IMR-90 (cell line): ENCODE data around the gene KRTAP12-3. TPM values are rescaled to one million over a fixed set of nuclear protein-coding genes. Genes with fewer than 3 reads are reported as not detected.

Source experiments
- ATAC-seq: fragments of 200-7000 bp; cut with Tn5 transposase; 2 replicates; pipeline ENCODE4 v1.9.1; 2020; ENCODE audit warnings: low read depth, mild to moderate bottlenecking, moderate library complexity
- BruUV-seq: library from RNA; stranded (reverse); fragments of 400-500 nt; replicated peaks from 2 replicates; lab custom pipeline; 2021; lab: Mats Ljungman, UMichigan
- CTCF ChIA-PET: fragments of 300-600 bp; formaldehyde crosslinking; extraction: SDS; loops from one replicate; lab custom pipeline; 2021; ENCODE audit warnings: antibody characterized with exemption; lab: Yijun Ruan, JAX
- POLR2A ChIA-PET: fragments of 300-600 bp; sonication (Branson Sonifier 250); formaldehyde crosslinking; loops from one replicate; lab custom pipeline; 2022; ENCODE audit warnings: antibody characterized with exemption; ENCODE audit not compliant: unreplicated experiment; lab: Charles Lee
- DNase-seq: peaks from one replicate; pipeline ENCODE4 v3.0.0; 2013
- H2AFZ ChIP-seq: replicated peaks from 2 replicates; pipeline ENCODE3; 2013; ENCODE audit warnings: low read length, mild to moderate bottlenecking; ENCODE audit not compliant: poor library complexity
- H2AK5ac ChIP-seq: 2 replicates; pipeline ENCODE4 v1.6.1; 2013; ENCODE audit warnings: low read depth, low read length, inconsistent platforms
- H2AK9ac ChIP-seq: replicated peaks from 2 replicates; pipeline ENCODE3; 2013; ENCODE audit warnings: mild to moderate bottlenecking, low read depth, low read length, moderate library complexity; ENCODE audit not compliant: poor library complexity
- H2BK120ac ChIP-seq: 2 replicates; pipeline ENCODE4 v1.6.1; 2013; ENCODE audit warnings: low read depth, low read length, inconsistent platforms
- H2BK15ac ChIP-seq: 3 replicates; pipeline ENCODE4 v1.6.1; 2013; ENCODE audit warnings: low read depth, low read length, inconsistent platforms
- H2BK20ac ChIP-seq: 2 replicates; pipeline ENCODE4 v1.6.1; 2013; ENCODE audit warnings: low read depth, mild to moderate bottlenecking, inconsistent platforms, low read length, moderate library complexity
- H2BK5ac ChIP-seq: 2 replicates; pipeline ENCODE4 v1.6.1; 2013; ENCODE audit warnings: mild to moderate bottlenecking, low read depth, low read length, inconsistent platforms; ENCODE audit not compliant: poor library complexity, severe bottlenecking
- H3K14ac ChIP-seq: replicated peaks from 2 replicates; pipeline ENCODE4 v1.6.1; 2013; ENCODE audit warnings: low read depth, low read length, inconsistent platforms
- H3K18ac ChIP-seq: 2 replicates; pipeline ENCODE4 v1.6.1; 2013; ENCODE audit warnings: low read depth, low read length, control low read depth
- H3K23ac ChIP-seq: 2 replicates; pipeline ENCODE4 v1.6.1; 2013; ENCODE audit warnings: low read depth, low read length, inconsistent platforms
- H3K27ac ChIP-seq: 2 replicates; pipeline ENCODE4 v1.5.1; 2013; ENCODE audit warnings: mild to moderate bottlenecking, control low read depth, low read length; ENCODE audit not compliant: insufficient read depth
- H3K27me3 ChIP-seq: 2 replicates; pipeline ENCODE4 v1.6.1; 2013; ENCODE audit warnings: low read length; ENCODE audit not compliant: control insufficient read depth, insufficient read depth
- H3K36me3 ChIP-seq: 2 replicates; pipeline ENCODE4 v1.6.1; 2013; ENCODE audit warnings: low read length, mixed read lengths; ENCODE audit not compliant: control insufficient read depth, insufficient read depth
- H3K4ac ChIP-seq: 2 replicates; pipeline ENCODE4 v1.6.1; 2013; ENCODE audit warnings: low read depth, low read length, inconsistent platforms
- H3K4me1 ChIP-seq: 2 replicates; pipeline ENCODE4 v1.6.1; 2013; ENCODE audit warnings: low read length, mixed read lengths; ENCODE audit not compliant: control insufficient read depth, insufficient read depth
- H3K4me2 ChIP-seq: 2 replicates; pipeline ENCODE4 v1.6.1; 2013; ENCODE audit warnings: low read depth, mild to moderate bottlenecking, control low read depth, low read length, moderate library complexity
- H3K4me3 ChIP-seq: 2 replicates; pipeline ENCODE4 v1.5.1; 2013; ENCODE audit warnings: low read depth, mild to moderate bottlenecking, control low read depth, low read length, moderate library complexity; ENCODE audit not compliant: insufficient read depth
- H3K56ac ChIP-seq: 2 replicates; pipeline ENCODE4 v1.6.1; 2013; ENCODE audit warnings: low read length, inconsistent platforms; ENCODE audit not compliant: insufficient read depth; ENCODE audit errors: extremely low read depth
- H3K79me1 ChIP-seq, 2 experiments: 2 replicates each; pipeline ENCODE4 v1.6.1; 2013; ENCODE audit warnings: low read length in 2 of 2, inconsistent platforms in 1 of 2, low read depth in 1 of 2
- H3K9ac ChIP-seq: 2 replicates; pipeline ENCODE4 v1.6.1; 2013; ENCODE audit warnings: low read depth, low read length, control low read depth
- H3K9me1 ChIP-seq: 2 replicates; pipeline ENCODE4 v1.6.1; 2013; ENCODE audit warnings: low read length, inconsistent platforms; ENCODE audit not compliant: insufficient read depth
- H3K9me3 ChIP-seq: 2 replicates; pipeline ENCODE4 v1.6.1; 2013; ENCODE audit warnings: low read length; ENCODE audit not compliant: control insufficient read depth, insufficient read depth
- H4K20me1 ChIP-seq: 2 replicates; pipeline ENCODE4 v1.6.1; 2013; ENCODE audit warnings: low read length, inconsistent platforms; ENCODE audit not compliant: insufficient read depth
- H4K5ac ChIP-seq: 2 replicates; pipeline ENCODE4 v1.6.1; 2013; ENCODE audit warnings: mild to moderate bottlenecking, low read depth, low read length, control low read depth
- H4K8ac ChIP-seq, 2 experiments: 2 replicates each; pipeline ENCODE4 v1.6.1; 2013; ENCODE audit warnings: low read depth in 2 of 2, low read length in 2 of 2, control low read depth in 1 of 2, inconsistent platforms in 1 of 2
- H4K91ac ChIP-seq: 2 replicates; pipeline ENCODE4 v1.6.1; 2013; ENCODE audit warnings: low read depth, low read length, inconsistent platforms; ENCODE audit not compliant: insufficient read depth
- CEBPB ChIP-seq: IDR thresholded peaks from 2 replicates; pipeline ENCODE4 v1.6.1; 2012; ENCODE audit warnings: low read depth, low read length, improper control_type of control experiment
- CHD1 ChIP-seq: IDR thresholded peaks from 2 replicates; pipeline ENCODE4 v1.6.1; 2012; ENCODE audit warnings: low read depth, low read length, improper control_type of control experiment
- ELK1 ChIP-seq: fragments of 150-350 bp; IDR thresholded peaks from 2 replicates; pipeline ENCODE4 v1.6.1; 2016; ENCODE audit warnings: low read depth, mild to moderate bottlenecking, low read length, moderate library complexity, borderline replicate concordance
- FOS ChIP-seq: fragments of 150-350 bp; IDR thresholded peaks from 2 replicates; pipeline ENCODE4 v1.6.1; 2016; ENCODE audit warnings: low read depth, low read length
- MAFK ChIP-seq: IDR thresholded peaks from 2 replicates; pipeline ENCODE4 v1.6.1; 2012; ENCODE audit warnings: low read depth, low read length, improper control_type of control experiment
- MAZ ChIP-seq: IDR thresholded peaks from 2 replicates; pipeline ENCODE4 v1.6.1; 2012; ENCODE audit warnings: low read depth, mild to moderate bottlenecking, low read length, improper control_type of control experiment, moderate library complexity, borderline replicate concordance
- MXI1 ChIP-seq: IDR thresholded peaks from 2 replicates; pipeline ENCODE4 v1.6.1; 2012; ENCODE audit warnings: low read depth, mild to moderate bottlenecking, low read length, moderate library complexity, borderline replicate concordance
- POLR2A ChIP-seq: IDR thresholded peaks from 2 replicates; pipeline ENCODE4 v1.6.1; 2012; ENCODE audit warnings: mild to moderate bottlenecking, low read depth, low read length
- RAD21 ChIP-seq: IDR thresholded peaks from 2 replicates; pipeline ENCODE4 v1.6.1; 2012; ENCODE audit warnings: low read length, improper control_type of control experiment
- RCOR1 ChIP-seq: IDR thresholded peaks from 2 replicates; pipeline ENCODE4 v1.6.1; 2012; ENCODE audit warnings: mild to moderate bottlenecking, low read length, improper control_type of control experiment; ENCODE audit not compliant: insufficient replicate concordance
- SMC3 ChIP-seq: fragments of 150-350 bp; IDR thresholded peaks from 2 replicates; pipeline ENCODE4 v1.6.1; 2016; ENCODE audit warnings: low read depth, mild to moderate bottlenecking, antibody characterized with exemption, low read length, moderate library complexity
- WGBS, 2 experiments: methylation state at CpG; one replicate each; pipeline versions ENCODE4 v1.1.5 to v1.1.7; 2013; ENCODE audit warnings: missing lambda C conversion rate in 2 of 2; ENCODE audit not compliant: insufficient read length in 1 of 2; ENCODE audit errors: extremely low coverage in 2 of 2; 5-methylcytosine and 5-hydroxymethylcytosine counted together
- dilution Hi-C: fragments of 300-500 bp; cut with HindIII; formaldehyde crosslinking; loops from one replicate; pipeline ENCODE4 v1.14.3; 2018; ENCODE audit warnings: low sequenced_read_pairs; ENCODE audit not compliant: unreplicated experiment
- in situ Hi-C: fragments of 300-500 bp; cut with MboI; formaldehyde crosslinking; loops from 3 replicates; pipeline ENCODE4 v1.14.3; 2019; ENCODE audit warnings: low sequenced_read_pairs, inconsistent platforms, mixed read lengths
- intact Hi-C: fragments of 100-400 bp; cut with micrococcal nuclease; formaldehyde crosslinking; loops from 2 replicates; pipeline ENCODE4 v1.10.0; 2022
- polyA plus RNA-seq, 3 experiments: library from polyadenylated mRNA; depleted of rRNA; stranded (reverse); fragments of >200 nt; gene quantifications; 2 replicates each; pipeline ENCODE4 v1.2.3, GENCODE V29; 2012; ENCODE audit warnings: low replicate concordance in 1 of 3
- total RNA-seq: library from RNA; depleted of rRNA; stranded (reverse); fragments of >200 nt; gene quantifications from 2 replicates; pipeline ENCODE4 v1.2.3, GENCODE V29; 2012
- TF ChIP-seq, protein P1 (sequence below): fragments of 150-350 bp; IDR thresholded peaks from 2 replicates; pipeline ENCODE4 v1.6.1; 2017; ENCODE audit warnings: mild to moderate bottlenecking, antibody characterized with exemption, low read length, low read depth

KRTAP12-3 gene
- total and polyA plus RNA-seq, 2 of the 4 experiments (the other 2 are of a cell fraction) = not detected

GRCh38 chr21:44653656-44654575 is 3.8 kb upstream of the KRTAP12-3 start:
- ChIA-PET POLR2A (no interaction called here), CTCF (no interaction called here)
- Histone ChIP-seq H4K8ac (no peak overlapping the region), H4K20me1 (no peaks in the 10 kb centered on the region), H3K18ac (no peak overlapping the region), H3K9me3 (peaks cover 5% of the 10 kb centered on the region), H3K27me3 (peaks cover under 1% of the 10 kb centered on the region; the same call in 1 of the 2 replicates), H3K79me1 (no peaks in the 10 kb centered on the region), H2BK120ac (no peak overlapping the region), H2AK5ac (no peak overlapping the region), H3K4me3 (no peak overlapping the region), H2BK5ac (no peak overlapping the region), H3K4ac (no peak overlapping the region), H3K14ac (no peak overlapping the region), H3K4me1 (no peaks in the 10 kb centered on the region), H3K9me1 (no peaks in the 10 kb centered on the region), H4K91ac (no peak overlapping the region), H3K27ac (no peak overlapping the region), H4K5ac (no peak overlapping the region), H3K56ac (no peak overlapping the region), H2AK9ac (no peak overlapping the region), H3K9ac (no peak overlapping the region), H2BK20ac (no peak overlapping the region), H3K4me2 (no peak overlapping the region), H2AFZ (no peak overlapping the region), H3K23ac (no peak overlapping the region), H2BK15ac (no peak overlapping the region), H3K36me3 (no peaks in the 10 kb centered on the region)
- ATAC-seq (no peak), DNase-seq (no peak)
- TF ChIP-seq, protein P1, sequence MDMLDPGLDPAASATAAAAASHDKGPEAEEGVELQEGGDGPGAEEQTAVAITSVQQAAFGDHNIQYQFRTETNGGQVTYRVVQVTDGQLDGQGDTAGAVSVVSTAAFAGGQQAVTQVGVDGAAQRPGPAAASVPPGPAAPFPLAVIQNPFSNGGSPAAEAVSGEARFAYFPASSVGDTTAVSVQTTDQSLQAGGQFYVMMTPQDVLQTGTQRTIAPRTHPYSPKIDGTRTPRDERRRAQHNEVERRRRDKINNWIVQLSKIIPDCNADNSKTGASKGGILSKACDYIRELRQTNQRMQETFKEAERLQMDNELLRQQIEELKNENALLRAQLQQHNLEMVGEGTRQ = no peak
- TF ChIP-seq CHD1 (no peak), FOS (no peak), RAD21 (no peak), MXI1 (no peak), MAZ (no peak), RCOR1 (no peak), POLR2A (no peak), SMC3 (no peak), CEBPB (no peak), ELK1 (no peak), MAFK (no peak)
- in situ Hi-C loops (no loop called here), intact Hi-C loops (loop anchor here (10.0 kb wide), 1 partner anchor 61 kb away; the partner anchor contains the start of gene TSPEAR), dilution Hi-C loops (no loop called here)
- BruUV-seq = no TSS peak
- 55% methylated on average over 14 of the region's 17 CpGs; no CpG with 5 or more reads in 1 of the 2 experiments for WGBS, 2 experiments
